ENCODE results near the gene KRT77.
A peak's percentile ranks its signal among the peaks of the same experiment; 100 is the strongest.

Gene KRT77

GRCh38 chr12:52696588-52696987 is 6.7 kb downstream of the KRT77 start:
- no peak overlapping the region for H3K27ac ChIP-seq
- H3K4me3 ChIP-seq, result no peak overlapping the region

- no peak overlapping the region for H3K27ac ChIP-seq
- H3K4me3 ChIP-seq, result no peak overlapping the region
Observed at GRCh38 chr12:52695039-52695438, 8.3 kb downstream of the KRT77 start.

GRCh38 chr12:52694151-52694550 is 9.2 kb downstream of the KRT77 start:
- H3K27ac ChIP-seq, result no peak overlapping the region
- H3K4me3 ChIP-seq, result no peak overlapping the region

- no peak overlapping the region for H3K27ac ChIP-seq
- H3K4me3 ChIP-seq, result no peak overlapping the region
Observed at GRCh38 chr12:52693261-52693660, 10.1 kb downstream of the KRT77 start.

- Histone ChIP-seq H3K27ac (no peak overlapping the region), H3K4me3 (no peak overlapping the region)
Observed at GRCh38 chr12:52692254-52692653, 11.1 kb downstream of the KRT77 start.

- H3K27ac ChIP-seq, result no peak overlapping the region
- no peak overlapping the region for H3K4me3 ChIP-seq
Observed at GRCh38 chr12:52691841-52692150, 11.5 kb downstream of the KRT77 start.

- H3K4me3 ChIP-seq, result peak overlapping the region in 5 of 7 experiments; percentile 6 to 33 (median 17)
- no peak overlapping the region for H3K27ac ChIP-seq
Observed at GRCh38 chr12:52691076-52691840, 12.1 kb downstream of the KRT77 start.

GRCh38 chr12:52690351-52691075 is 12.8 kb downstream of the KRT77 start:
- Histone ChIP-seq H3K4me3 (peak overlapping the region in 5 of 7 experiments; percentile 6 to 33 (median 17)), H3K27ac (no peak overlapping the region)

- H3K4me3 ChIP-seq, result no peak overlapping the region
- H3K27ac ChIP-seq, result no peak overlapping the region
Observed at GRCh38 chr12:52689936-52690335, 13.4 kb downstream of the KRT77 start.

GRCh38 chr12:52689239-52689638 is 14.1 kb downstream of the KRT77 start:
- Histone ChIP-seq H3K27ac (no peak overlapping the region), H3K4me3 (no peak overlapping the region)

GRCh38 chr12:52688481-52688880 is 14.8 kb downstream of the KRT77 start:
- H3K4me3 ChIP-seq, result no peak overlapping the region

GRCh38 chr12:52687497-52688385 is 15.6 kb downstream of the KRT77 start:
- peak overlapping the region in 18 of 21 experiments; percentile 44 to 89 (median 72) for H3K27ac ChIP-seq
- H3K4me3 ChIP-seq, result no peak overlapping the region

More at GRCh38 chr12:52688481-52688880, 14.8 kb downstream of the KRT77 start:
- H3K27ac ChIP-seq, result peak overlapping the region in 8 of 21 experiments; percentile 22 to 89 (median 59)

- Histone ChIP-seq H3K4me3 (no peak overlapping the region), H3K27ac (peak overlapping the region in 17 of 21 experiments; percentile 44 to 89 (median 75))
Observed at GRCh38 chr12:52686756-52687487, 16.4 kb downstream of the KRT77 start.

- Histone ChIP-seq H3K4me3 (no peak overlapping the region), H3K27ac (peak overlapping the region in 12 of 21 experiments; percentile 3 to 89 (median 38))
Observed at GRCh38 chr12:52686063-52686462, 17.3 kb downstream of the KRT77 start.

- peak overlapping the region in 10 of 21 experiments; percentile 2 to 75 (median 48) for H3K27ac ChIP-seq
Observed at GRCh38 chr12:52685406-52685890, 17.9 kb downstream of the KRT77 start.

GRCh38 chr12:52684431-52684830 is 18.9 kb downstream of the KRT77 start:
- no peak overlapping the region for H3K4me3 ChIP-seq
- H3K27ac ChIP-seq, result peak overlapping the region in 9 of 21 experiments; percentile 39 to 75 (median 60)

More at GRCh38 chr12:52685406-52685890, 17.9 kb downstream of the KRT77 start:
- no peak overlapping the region for H3K4me3 ChIP-seq

GRCh38 chr12:52683575-52684300 is 19.6 kb downstream of the KRT77 start:
- Histone ChIP-seq H3K4me3 (no peak overlapping the region), H3K27ac (peak overlapping the region in 8 of 21 experiments; percentile 25 to 60 (median 42))

GRCh38 chr12:52682938-52683574 is 20.3 kb downstream of the KRT77 start:
- H3K27ac ChIP-seq, result peak overlapping the region in 6 of 21 experiments; percentile 16 to 60 (median 42)
- H3K4me3 ChIP-seq, result no peak overlapping the region

All from skin epidermis (tissue), 12 donors.